ACHN (cell line): ENCODE results near the gene SPG21.

Experiments used
- DNase-seq: peaks from one replicate; pipeline ENCODE4 v3.0.0-alpha.2; 2015
- in situ Hi-C: cut with HindIII; loops from 2 replicates; pipeline ENCODE4 v1.10.0; 2017; ENCODE audit warnings: low sequenced_read_pairs, low pct_ligation_motif_present, low pct_unique_long_range_greater_than_20kb

Gene SPG21

DNA sequence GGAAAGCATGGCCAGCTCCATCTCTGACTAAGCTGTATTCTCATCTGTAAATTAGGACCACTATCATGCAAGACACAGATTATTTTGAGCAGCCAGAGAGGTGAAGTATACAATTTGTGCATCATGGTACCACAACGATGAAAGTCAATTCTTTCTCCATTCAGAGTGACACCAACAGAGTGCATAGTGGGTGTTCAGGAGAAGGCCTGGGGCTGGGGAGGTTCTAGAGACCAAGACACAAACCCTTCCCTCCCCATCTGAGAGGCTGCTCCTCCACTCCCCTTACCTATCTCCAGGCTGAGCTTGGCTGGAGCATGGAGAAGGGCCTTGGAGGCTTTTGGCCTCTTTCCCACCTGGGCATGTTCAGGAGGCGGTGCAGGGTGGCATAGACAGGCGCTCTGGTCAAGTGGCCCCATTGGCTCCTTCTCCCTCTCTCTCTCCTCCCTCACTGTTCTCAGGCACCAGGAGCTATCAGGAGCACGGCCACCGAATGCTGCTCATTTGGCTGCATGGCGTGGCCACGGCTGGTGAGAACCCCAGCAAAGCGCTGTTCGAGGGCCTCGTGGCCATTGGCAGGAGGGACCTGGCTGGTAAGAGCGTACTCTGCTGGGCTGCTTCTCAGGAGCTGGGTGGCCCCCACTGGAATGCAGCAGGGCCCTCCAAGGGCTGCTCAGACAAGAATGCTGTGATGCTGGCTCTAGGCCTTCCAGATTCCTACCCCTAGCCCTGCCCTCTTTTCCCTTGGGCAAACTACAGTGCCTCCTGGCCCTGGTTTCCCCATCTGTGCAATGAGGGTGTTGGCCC, 40.1 kb downstream of the SPG21 start:
- no peak for DNase-seq
- in situ Hi-C loops: no loop called here

DNA sequence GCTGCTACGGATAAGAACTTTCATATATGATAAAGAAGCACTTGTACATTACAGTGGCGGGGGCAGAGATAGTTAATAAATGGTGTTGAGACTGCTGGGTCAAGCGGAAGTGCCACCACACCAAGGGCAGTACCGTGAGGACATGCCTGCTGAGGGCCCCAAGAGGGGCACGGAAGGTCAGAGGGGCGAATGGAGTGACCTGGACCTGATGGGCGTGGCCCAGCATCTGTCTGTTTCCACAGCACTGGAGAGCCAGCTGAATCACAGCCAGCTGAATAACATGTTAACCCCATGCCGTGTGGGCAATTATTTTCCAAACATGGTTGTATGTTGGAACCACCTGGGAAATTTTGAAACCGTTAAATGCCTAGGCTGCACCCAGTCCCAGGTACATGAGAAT, 40.8 kb downstream of the SPG21 start:
- DNase-seq: no peak

DNA sequence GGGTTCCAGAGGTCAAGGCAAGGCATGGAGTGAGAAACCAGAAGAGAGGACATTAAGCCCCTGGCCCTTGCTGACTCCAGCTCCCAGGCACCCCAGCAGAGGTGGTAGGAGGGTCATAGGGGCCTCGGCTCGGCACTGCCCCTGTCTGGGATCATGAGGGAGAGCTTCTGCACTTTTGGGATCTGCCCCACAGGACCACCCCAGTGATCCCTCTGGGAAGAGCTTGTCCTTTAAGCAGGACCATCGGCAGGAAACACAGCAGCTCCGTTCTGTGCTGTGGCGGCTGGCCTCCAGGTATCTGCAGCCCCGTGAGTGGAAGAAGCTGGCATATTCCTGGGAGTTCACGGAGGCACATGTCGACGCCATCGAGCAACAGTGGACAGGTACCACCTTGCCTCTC, 42.5 kb downstream of the SPG21 start:
- DNase-seq: no peak
- in situ Hi-C loops: no loop called here

More for the DNA sequence above, 40.8 kb downstream of the SPG21 start:
- in situ Hi-C loops: no loop called here

DNA sequence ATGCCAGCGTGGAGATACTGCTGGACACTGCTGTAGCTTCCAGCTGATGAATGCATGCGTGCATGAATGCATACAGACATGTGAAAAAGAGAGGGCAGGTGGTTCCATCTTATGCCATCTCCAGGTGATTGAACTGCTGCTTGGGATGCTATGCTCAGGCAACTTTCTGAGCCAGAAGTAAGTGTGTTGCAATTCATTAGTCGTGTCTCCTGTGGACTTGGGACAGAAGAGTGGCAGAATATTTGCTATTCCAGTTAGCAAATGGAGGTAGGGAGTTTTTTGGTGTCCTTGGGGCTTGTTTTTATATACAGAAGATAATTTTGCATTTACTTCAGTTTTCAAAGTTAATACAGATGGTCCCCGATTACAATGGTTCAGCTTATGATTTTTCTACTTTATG, 44.8 kb downstream of the SPG21 start:
- in situ Hi-C loops: no loop called here
- DNase-seq: no peak

DNA sequence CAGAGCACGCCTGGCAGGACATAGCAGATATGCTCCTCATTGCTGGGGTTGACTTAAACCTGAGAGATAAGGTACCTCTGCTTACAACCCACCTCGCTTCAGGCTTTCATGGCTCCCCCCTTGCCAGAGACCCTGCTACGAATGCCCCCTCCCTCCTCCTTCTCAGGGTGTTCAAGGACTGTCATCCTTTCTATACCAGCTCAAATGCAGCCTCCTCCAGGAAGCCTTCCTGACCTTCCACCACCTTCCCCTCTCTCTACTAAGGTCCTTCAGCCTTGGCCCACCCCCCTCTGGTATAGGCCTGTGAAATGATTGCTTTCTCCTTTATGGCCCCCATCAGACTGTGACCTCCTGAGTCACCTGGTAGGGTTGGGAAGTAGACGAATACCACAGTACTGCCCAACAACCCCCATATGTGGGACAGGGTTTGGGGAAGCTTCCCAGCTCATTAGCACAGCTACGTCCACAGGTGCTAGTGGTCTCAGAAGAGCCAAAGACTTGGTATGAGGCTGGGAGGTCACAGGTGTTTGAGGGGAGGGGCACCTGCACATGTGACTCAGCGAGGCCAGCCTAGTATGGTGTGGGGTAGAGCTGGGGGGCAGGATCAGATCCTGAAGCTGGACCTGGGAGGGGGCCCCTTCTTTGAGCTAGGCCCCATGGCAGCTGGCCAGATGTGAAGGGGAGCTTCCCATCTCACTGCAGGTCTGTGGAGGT, 46.0 kb downstream of the SPG21 start:
- DNase-seq: no peak
- in situ Hi-C loops: no loop called here

DNA sequence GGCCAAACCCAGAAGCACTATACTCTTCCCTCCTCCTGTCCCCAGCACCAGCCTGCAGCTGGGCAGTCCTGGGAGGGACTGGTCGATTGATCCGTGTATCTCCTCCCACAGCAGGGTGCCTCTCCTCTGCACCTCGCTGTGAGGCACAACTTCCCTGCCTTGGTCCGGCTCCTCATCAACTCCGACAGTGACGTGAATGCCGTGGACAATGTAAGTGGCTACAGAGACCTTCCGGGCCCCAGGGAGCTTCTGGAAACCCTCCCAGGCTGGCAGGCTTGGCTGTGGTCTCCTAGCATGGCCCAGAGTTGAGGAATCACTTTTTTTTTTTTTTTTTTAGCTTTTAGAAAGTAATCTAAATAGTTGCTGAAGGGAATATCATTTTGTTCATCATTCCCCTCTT, 47.4 kb downstream of the SPG21 start:
- in situ Hi-C loops: no loop called here
- no peak for DNase-seq

DNA sequence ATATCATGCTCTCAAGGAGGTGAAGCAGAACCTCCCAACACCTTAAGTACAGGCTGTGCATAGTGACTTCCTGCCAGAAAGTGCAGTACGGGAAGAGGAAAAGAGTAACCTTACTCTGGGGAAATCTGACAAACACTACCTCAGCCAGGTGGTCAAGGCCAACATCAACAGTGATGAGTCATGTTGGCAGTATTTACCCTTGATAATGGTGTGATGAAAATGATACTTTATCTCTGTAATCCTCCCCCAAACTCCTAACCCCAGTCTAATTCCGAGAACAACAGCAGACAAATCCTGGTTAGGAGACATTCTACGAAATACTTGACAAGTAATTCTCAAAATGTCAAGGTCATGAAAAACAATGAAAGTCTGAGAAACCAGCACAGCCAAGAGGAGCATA, 51.5 kb downstream of the SPG21 start:
- no peak for DNase-seq
- in situ Hi-C loops: no loop called here

DNA sequence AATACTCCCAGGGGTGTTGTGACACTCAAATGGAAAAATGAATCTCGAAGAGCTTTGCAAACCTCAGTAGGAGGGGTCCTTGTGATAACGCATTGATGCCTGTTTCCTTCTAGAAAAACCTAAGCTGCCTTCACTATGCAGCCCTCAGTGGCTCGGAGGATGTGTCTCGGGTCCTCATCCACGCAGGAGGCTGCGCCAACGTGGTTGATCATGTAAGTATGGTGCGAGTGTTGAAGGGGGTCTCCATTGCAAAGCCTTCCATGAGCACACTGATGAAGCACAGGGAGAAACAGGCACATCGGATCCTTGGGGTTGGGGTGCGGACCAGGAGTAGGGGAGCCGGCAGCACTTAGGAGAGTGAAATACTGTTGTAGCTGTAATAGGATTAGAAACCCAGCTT, 55.7 kb downstream of the SPG21 start:
- in situ Hi-C loops: no loop called here
- DNase-seq: no peak

DNA sequence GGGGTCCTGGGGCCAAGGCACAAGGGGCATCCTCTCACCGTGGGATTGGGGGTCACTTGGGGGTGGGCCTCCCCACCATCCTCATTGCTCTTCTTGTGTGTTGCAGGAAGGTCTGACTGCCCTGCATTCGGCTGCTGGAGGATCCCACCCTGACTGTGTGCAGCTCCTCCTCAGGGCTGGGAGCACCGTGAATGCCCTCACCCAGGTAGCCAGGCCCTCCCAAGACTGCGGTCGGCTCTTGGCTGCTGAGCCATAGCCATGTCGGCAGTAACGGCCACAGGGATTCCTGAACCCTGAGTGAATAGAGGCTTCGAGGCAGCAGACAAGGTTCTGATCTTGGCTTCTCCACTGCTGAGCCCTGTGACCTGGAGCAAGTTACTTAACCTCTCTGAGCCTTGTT, 58.3 kb downstream of the SPG21 start:
- DNase-seq: no peak
- in situ Hi-C loops: no loop called here

DNA sequence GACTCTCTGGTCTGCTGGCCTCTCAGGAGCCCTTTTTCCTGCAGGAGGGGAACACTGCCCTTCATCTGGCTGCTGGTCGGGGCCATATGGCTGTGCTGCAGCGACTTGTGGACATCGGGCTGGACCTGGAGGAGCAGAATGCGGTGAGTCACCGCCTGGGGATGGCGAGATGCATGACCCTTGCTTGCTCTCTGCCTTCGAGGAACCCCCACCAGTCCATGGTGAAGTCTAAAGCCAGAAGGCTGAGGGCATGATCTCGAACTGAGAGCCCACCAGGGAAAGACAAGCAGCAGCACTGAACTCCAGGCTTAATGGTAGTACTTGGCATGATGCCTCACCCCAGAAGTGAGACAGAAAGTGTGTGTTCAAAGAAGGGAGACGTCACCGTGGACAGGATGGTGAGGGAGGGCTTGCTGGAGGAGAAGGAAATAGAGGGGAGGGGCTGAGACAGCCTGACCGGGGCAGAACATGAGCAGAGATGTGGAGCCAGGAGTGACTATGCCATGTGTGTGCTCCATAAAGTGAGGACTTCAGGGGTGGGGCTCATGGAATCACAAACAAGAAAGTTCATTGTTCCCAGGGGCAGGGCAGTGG, 58.8 kb downstream of the SPG21 start:
- DNase-seq: no peak
- in situ Hi-C loops: no loop called here

DNA sequence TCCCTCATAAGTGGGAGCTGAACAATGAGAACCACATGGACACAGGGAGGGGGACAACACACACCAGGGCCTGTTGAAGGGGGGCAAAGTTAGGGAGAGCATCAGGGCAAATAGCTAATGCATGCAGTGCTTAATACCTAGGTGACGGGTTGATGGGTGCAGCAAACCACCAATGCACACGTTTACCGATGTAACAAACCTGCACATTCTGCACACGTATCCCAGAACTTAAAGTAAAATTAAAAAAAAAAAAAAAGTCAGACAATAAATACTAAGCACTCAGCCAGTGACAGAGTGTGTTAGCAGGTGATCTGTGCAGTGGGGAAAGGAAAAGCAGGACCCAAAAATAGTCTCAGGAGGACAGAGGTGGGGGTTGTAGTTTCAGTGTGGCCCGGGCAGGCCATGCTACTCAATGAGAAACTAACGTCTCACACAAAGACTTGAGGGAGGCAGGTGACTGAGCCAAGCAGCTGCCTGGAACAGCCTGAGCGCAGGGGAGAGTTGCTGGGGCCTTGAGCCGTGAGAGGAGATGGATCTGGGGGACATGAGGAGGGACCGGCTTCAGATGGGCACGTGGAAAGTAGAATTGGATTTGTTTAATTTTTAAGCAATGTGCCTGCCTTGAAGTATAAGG, 59.6 kb downstream of the SPG21 start:
- DNase-seq: no peak
- in situ Hi-C loops: no loop called here

DNA sequence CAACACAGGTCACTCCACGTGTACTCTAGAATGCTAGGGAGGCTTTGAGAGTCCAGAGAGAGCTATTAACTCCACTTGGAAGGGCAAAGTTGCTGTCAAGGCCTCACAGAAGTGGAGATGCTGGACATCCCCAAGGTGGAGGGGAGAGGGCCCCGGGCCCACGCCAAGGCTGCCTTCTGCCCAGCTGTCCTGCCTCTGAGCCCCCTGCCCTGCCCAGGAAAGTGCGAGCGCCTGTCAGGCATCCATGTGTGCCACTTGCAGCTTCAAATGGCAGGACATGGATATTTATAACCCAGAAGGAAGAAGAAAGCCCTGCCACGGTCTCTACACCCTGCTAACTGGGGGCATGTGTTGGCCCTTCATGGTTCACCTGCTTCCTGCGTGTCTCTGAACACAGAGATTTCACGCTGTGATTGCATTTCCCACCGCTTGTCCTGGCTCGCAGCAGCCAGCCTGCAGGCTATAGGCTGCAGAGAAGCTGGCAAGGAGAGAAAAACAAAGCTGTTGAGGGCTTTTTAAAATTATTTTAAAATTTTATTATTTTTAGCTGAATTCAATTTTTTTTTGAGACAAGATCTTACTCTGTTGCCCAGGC, 61.0 kb downstream of the SPG21 start:
- in situ Hi-C loops: no loop called here
- no peak for DNase-seq

DNA sequence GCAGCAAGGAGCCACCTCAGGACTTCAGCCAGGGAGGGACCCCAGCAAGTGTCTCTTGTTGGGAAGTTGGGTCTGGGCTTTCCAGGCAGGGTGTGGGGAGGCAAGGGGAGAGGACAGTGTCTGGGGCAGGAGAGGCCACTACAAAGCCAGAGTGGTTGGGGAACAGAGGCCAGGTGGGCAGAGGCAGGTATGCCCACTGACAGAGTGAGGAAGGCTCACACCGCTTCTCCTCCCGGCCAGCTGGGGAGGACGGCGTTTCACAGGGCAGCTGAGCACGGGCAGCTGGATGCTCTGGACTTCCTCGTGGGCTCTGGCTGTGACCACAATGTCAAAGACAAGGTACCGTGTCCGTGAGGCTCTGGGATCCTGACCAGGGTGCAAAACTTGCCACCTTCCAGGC, 63.1 kb downstream of the SPG21 start:
- no peak for DNase-seq
- in situ Hi-C loops: no loop called here

DNA sequence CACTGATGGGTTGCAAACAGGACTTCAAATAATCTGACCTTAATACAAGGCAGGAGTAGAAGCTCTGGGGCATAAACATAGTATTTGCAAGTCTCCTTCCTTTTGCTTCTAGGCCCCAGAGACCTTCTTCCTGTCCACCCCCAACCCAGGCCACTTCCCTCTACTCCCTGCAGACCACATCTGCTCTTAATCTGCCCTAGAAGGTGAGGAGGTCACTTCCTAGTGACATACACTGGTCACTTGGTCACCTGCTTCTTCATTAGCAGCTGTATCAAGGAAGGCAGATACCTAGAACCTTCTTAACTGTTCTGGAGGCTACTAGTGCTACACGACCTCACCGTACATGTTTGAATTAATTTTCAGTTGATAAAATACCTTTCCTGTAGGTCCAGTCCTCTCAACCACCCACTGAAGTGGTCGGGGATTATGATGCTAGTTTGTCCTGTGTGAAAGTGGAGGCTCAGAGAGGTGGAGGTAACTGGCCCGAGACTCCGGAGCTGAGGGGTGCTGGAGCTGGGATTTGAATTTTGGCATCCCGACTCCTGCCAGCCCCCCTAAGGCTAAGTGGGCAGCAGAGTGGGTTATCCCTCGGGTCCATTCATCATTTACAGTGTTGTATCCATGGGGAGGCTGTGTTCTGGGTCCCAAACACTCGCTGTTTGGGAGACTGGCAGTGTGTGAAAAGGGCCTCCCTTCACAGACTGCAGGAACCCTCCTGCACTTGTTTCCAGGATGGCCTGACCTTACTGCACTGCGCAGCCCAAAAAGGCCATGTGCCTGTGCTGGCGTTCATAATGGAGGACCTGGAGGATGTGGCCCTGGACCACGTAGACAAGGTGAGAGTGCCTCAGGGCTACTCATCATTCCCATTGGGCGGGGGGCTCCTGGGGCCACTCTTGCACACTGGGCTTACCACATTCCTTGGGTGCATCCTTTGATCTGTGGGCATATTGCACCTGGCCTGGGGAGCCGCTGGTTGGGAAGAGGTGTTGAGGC, 64.1 kb downstream of the SPG21 start:
- in situ Hi-C loops: no loop called here

DNA sequence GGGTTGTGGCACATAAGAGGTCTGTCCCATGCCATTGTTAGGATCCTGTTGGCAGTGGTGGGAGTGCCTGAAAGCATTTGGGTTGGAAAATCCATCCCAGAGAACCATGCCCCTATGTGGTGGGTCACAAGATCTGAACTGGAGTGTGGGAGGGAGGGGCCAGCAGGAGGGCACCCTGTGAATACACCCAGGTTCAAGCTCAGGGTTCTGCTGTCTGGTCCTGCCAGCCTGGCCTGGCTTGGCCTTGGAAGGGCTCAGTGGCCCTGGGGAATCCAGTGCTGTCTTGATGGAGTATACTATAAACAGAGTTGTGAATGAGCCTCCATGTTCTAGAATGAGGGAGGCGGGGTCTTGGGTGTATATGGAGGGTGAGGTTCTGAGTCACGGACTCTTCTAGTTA, 66.2 kb downstream of the SPG21 start:
- in situ Hi-C loops: no loop called here
- no peak for DNase-seq

More for the DNA sequence above, 64.1 kb downstream of the SPG21 start:
- DNase-seq: no peak

DNA sequence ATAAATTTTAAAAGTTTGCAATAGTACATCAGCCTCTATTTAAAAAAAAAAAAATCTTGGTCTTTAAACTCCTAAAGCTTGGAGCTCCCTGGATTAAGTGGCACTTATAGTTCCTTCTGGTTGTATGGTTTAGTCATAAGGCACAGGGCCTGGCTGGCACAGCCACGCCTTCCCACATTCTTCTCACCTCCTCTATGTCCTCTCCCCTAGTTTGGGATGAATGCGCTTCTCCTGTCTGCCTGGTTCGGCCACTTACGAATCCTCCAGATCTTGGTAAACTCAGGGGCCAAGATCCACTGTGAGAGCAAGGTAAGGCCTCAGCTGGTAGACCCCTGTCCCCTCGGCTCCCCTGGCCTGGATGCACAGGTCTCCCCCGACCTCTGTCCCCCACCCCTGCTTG, 68.0 kb downstream of the SPG21 start:
- in situ Hi-C loops: no loop called here
- no peak for DNase-seq

DNA sequence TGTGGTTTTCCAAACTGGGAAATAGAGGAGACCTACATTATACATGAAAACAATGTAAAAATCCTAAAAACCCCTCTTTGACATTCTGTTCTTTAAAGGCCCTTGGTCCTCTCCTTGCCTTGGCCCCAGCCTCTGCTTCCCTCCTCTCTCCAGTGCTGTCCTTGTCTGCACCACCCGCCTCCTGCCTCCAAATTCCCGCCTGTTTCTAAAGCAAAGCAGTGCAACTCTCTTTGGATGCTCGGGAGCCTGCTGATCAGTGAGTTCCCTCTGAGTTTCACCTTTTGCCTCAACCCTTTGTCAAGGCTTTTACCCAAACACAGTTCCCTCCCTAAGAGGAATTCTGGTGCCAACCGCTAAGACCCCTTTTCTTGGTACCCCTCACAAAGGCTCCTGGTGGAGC, 70.0 kb downstream of the SPG21 start:
- in situ Hi-C loops: no loop called here
- no peak for DNase-seq

DNA sequence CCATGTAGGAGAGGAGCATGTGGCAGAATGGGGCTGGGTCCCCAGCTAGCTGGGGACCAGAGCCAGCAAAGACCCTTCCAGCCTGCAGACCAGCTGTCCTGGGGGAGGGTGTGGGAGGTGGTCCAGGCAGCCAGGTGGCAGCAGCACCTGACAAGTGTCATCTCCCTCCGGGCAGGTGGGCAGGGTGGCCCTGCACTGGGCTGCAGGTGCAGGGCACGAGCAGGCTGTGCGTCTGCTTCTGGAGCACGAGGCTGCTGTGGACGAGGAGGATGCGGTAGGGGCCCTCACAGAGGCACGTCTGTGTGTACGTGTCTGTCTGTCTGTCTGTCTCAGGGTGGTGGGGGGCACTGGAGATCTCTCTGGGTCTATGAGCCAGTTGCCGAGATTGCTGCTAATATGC, 72.5 kb downstream of the SPG21 start:
- in situ Hi-C loops: no loop called here
- DNase-seq: no peak
